GM21515 (cell line): Measurements from ENCODE around the gene ALKBH7.
"Not testable (repeated sequence)": the region's sequence is repeated elsewhere in the genome, so short reads cannot be mapped to it uniquely, and the experiment has no call there.

Experiments
- ATAC-seq: cut with Tn5 transposase; IDR thresholded peaks from one replicate; pipeline ENCODE4 v1.9.1; 2021; ENCODE audit not compliant: unreplicated experiment

ALKBH7 gene

GRCh38 chr19:6396305-6396704, 23.7 kb downstream of the ALKBH7 start:
- no peak for ATAC-seq

- not testable (repeated sequence) for ATAC-seq
Measured at GRCh38 chr19:6400062-6400944, 27.7 kb downstream of the ALKBH7 start.

GRCh38 chr19:6402058-6402457, 29.5 kb downstream of the ALKBH7 start:
- no peak for ATAC-seq

- no peak for ATAC-seq
Measured at GRCh38 chr19:6402837-6403608, 30.4 kb downstream of the ALKBH7 start.

- no peak for ATAC-seq
Measured at GRCh38 chr19:6406401-6406800, 33.8 kb downstream of the ALKBH7 start.

GRCh38 chr19:6409346-6409745, 36.8 kb downstream of the ALKBH7 start:
- ATAC-seq, result no peak

- no peak for ATAC-seq
Measured at GRCh38 chr19:6412061-6412446, 39.5 kb downstream of the ALKBH7 start.

GRCh38 chr19:6412447-6413091, 40.0 kb downstream of the ALKBH7 start:
- ATAC-seq, result no peak

GRCh38 chr19:6413291-6413690, 40.7 kb downstream of the ALKBH7 start:
- ATAC-seq, result no peak

- ATAC-seq, result no peak
Measured at GRCh38 chr19:6413721-6414643, 41.4 kb downstream of the ALKBH7 start.

GRCh38 chr19:6414793-6415590, 42.4 kb downstream of the ALKBH7 start:
- ATAC-seq, result no peak

GRCh38 chr19:6415591-6416190, 43.1 kb downstream of the ALKBH7 start:
- no peak for ATAC-seq

GRCh38 chr19:6416658-6417405, 44.2 kb downstream of the ALKBH7 start:
- no peak for ATAC-seq

- ATAC-seq, result no peak
Measured at GRCh38 chr19:6417713-6418561, 45.3 kb downstream of the ALKBH7 start.

GRCh38 chr19:6418562-6418932, 46.0 kb downstream of the ALKBH7 start:
- no peak for ATAC-seq

- no peak for ATAC-seq
Measured at GRCh38 chr19:6421075-6422014, 48.8 kb downstream of the ALKBH7 start.
